Islet of Langerhans (tissue), 1 donor: ENCODE data around the gene CPNE6.
"Not testable (repeated sequence)": the region's sequence is repeated elsewhere in the genome, so short reads cannot be mapped to it uniquely, and the experiment has no call there.

ENCODE experiments used
- FAIRE-seq: peaks from one replicate; lab custom pipeline; 2011; peaks lifted over from hg19 to GRCh38; lab: Jason Lieb, UNC

Gene CPNE6

GRCh38 chr14:24071144-24071697 is at the start of gene CPNE6:
Gene CPNE6 (plus strand): TSS chr14:24071562. CDS start chr14:24072937, 1,375 bp downstream.
- FAIRE-seq, result no peak

GRCh38 chr14:24024939-24025418 is 46.4 kb upstream of the CPNE6 start:
- FAIRE-seq, result not testable (repeated sequence)

- FAIRE-seq, result not testable (repeated sequence)
These were observed 41.7 kb upstream of the CPNE6 start for GRCh38 chr14:24029687-24030086.

- not testable (repeated sequence) for FAIRE-seq
These were observed 40.0 kb upstream of the CPNE6 start for GRCh38 chr14:24031331-24031730.

- no peak for FAIRE-seq
These were observed 38.5 kb upstream of the CPNE6 start for GRCh38 chr14:24032727-24033418.

- FAIRE-seq, result not testable (repeated sequence)
These were observed 35.6 kb upstream of the CPNE6 start for GRCh38 chr14:24035769-24036168.

- no peak for FAIRE-seq
These were observed 35.0 kb upstream of the CPNE6 start for GRCh38 chr14:24036169-24036962.

GRCh38 chr14:24036963-24037657 is 34.3 kb upstream of the CPNE6 start:
- not testable (repeated sequence) for FAIRE-seq

GRCh38 chr14:24037658-24038037 is 33.7 kb upstream of the CPNE6 start:
- FAIRE-seq, result no peak

GRCh38 chr14:24038686-24039085 is 32.7 kb upstream of the CPNE6 start:
- FAIRE-seq, result no peak

- FAIRE-seq, result no peak
These were observed 30.7 kb upstream of the CPNE6 start for GRCh38 chr14:24040692-24041091.

- FAIRE-seq, result no peak
These were observed 28.6 kb upstream of the CPNE6 start for GRCh38 chr14:24042746-24043145.

GRCh38 chr14:24049002-24049401 is 22.4 kb upstream of the CPNE6 start:
- not testable (repeated sequence) for FAIRE-seq

- FAIRE-seq, result not testable (repeated sequence)
These were observed 20.6 kb upstream of the CPNE6 start for GRCh38 chr14:24050753-24051152.

GRCh38 chr14:24051176-24051788 is 20.1 kb upstream of the CPNE6 start:
- no peak for FAIRE-seq

- FAIRE-seq, result no peak
These were observed 19.3 kb upstream of the CPNE6 start, which contains the start of gene CARMIL3 for GRCh38 chr14:24051789-24052655. Gene CARMIL3 (plus strand): TSS chr14:24052009. CDS start chr14:24052154, 145 bp downstream.

GRCh38 chr14:24052656-24053547 is 18.5 kb upstream of the CPNE6 start:
- no peak for FAIRE-seq

GRCh38 chr14:24053548-24054323 is 17.6 kb upstream of the CPNE6 start:
- FAIRE-seq, result no peak

GRCh38 chr14:24054324-24054641 is 17.1 kb upstream of the CPNE6 start:
- FAIRE-seq, result no peak
